ENCODE data around the gene HOXA5.

- TF ChIP-seq GATA2 (IDR thresholded peaks at IDR 0.05; ENCODE audit: low read depth, low read length) (no peak), GATA3 (IDR thresholded peaks at IDR 0.05; ENCODE audit: low read depth, low read length) (no peak)
These were observed 12.5 kb upstream of the HOXA5 start for GRCh38 chr7:27155816-27156507.

All from SH-SY5Y (cell line).